ENCODE measurements around the gene HNRNPL.
"Not testable (repeated sequence)": the region's sequence is repeated elsewhere in the genome, so short reads cannot be mapped to it uniquely, and the experiment has no call there.

The HNRNPL gene

DNA sequence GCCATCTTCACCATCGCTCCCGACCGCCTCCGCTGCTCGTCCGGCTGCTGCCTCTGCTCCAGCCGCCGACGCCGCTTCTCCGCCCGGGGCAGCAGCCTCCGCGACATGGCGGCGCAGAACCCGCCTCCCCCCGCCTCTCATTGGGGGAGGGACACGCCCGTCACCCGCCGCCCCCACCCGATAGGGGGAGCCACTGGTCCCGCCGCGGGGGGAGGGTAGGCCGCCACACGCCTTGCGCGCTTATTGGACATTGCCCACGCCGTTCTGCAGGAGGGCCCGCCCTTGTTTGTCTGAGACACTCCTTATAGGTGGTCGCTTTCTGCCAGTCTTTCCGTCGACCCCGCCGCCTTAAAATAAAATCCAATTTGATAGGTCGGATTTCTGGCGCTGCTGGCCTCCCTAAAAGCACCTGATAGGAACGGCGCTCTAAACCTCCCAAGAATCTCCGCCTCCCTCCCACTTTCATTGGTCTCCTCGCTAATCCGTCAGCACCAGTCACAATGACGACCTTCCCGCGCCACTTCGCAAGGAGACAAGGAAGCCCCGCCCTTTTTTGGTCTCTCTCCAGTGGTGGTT, at the start of gene HNRNPL:
TSS of gene HNRNPL (minus strand) at position 127 of the 576 bp plus-strand sequence. CDS start at position 107, 20 bp downstream.
- H3K4me3 ChIP-seq (ENCODE audit: low read length), result peak within 1 kb of the TSS; percentile 93
- no peaks in the 10 kb centered on the region for H3K27me3 ChIP-seq (ENCODE audit: insufficient read depth, low read length)
- no peaks in the 10 kb centered on the region for H3K9me3 ChIP-seq (ENCODE audit: low read length)
- peaks cover 33% of the 10 kb centered on the region for H3K4me1 ChIP-seq (ENCODE audit: insufficient read depth, low read length)
- H3K36me3 ChIP-seq (ENCODE audit: insufficient read depth, low read length), result peaks cover 33% of the 10 kb centered on the region
- no peak within 1 kb of the TSS for H2AFZ ChIP-seq (ENCODE audit: low read depth, low read length)

GRCh38 chr19:38898788-38899446, 49.1 kb upstream of the HNRNPL start:
- peak overlapping the region; percentile 74 for H3K4me3 ChIP-seq (ENCODE audit: low read length)
- peaks cover 10% of the 10 kb centered on the region for H3K4me1 ChIP-seq (ENCODE audit: insufficient read depth, low read length)
- H2AFZ ChIP-seq (ENCODE audit: low read depth, low read length), result peak overlapping the region; percentile 69
- no peaks in the 10 kb centered on the region for H3K27me3 ChIP-seq (ENCODE audit: insufficient read depth, low read length)
- H3K36me3 ChIP-seq (ENCODE audit: insufficient read depth, low read length), result no peaks in the 10 kb centered on the region
- no peaks in the 10 kb centered on the region for H3K9me3 ChIP-seq (ENCODE audit: low read length)

DNA sequence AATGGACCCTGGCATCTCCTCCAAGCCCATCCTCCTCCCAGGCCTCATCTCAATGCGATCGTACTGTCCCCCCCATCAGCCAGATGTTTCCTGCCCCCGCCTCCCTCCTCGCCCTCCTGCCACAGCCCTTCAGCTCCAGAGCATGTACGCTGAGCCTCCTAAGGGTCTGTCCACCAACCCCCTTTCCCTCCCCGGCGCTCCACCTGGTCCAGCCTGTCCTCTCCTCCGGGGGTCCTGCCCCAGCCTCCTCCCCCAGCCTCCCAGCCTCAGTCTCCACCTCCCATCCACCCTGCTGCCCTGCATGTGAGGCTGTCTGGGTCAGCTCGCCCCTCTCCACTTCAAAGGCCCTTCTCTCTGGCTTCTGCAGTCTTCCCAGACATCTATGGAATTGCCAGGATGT, 45.2 kb upstream of the HNRNPL start:
- H2AFZ ChIP-seq (ENCODE audit: low read depth, low read length), result no peak overlapping the region
- H3K27me3 ChIP-seq (ENCODE audit: insufficient read depth, low read length), result no peaks in the 10 kb centered on the region
- no peak overlapping the region for H3K4me3 ChIP-seq (ENCODE audit: low read length)
- peaks cover 6% of the 10 kb centered on the region for H3K4me1 ChIP-seq (ENCODE audit: insufficient read depth, low read length)
- peaks cover 2% of the 10 kb centered on the region for H3K36me3 ChIP-seq (ENCODE audit: insufficient read depth, low read length)
- no peaks in the 10 kb centered on the region for H3K9me3 ChIP-seq (ENCODE audit: low read length)

- no peak overlapping the region for H3K4me3 ChIP-seq (ENCODE audit: low read length)
- H2AFZ ChIP-seq (ENCODE audit: low read depth, low read length), result no peak overlapping the region
- no peaks in the 10 kb centered on the region for H3K9me3 ChIP-seq (ENCODE audit: low read length)
- H3K4me1 ChIP-seq (ENCODE audit: insufficient read depth, low read length), result no peaks in the 10 kb centered on the region
- no peaks in the 10 kb centered on the region for H3K27me3 ChIP-seq (ENCODE audit: insufficient read depth, low read length)
- peaks cover 15% of the 10 kb centered on the region for H3K36me3 ChIP-seq (ENCODE audit: insufficient read depth, low read length)
Observed at GRCh38 chr19:38893341-38893771, 43.6 kb upstream of the HNRNPL start.

DNA sequence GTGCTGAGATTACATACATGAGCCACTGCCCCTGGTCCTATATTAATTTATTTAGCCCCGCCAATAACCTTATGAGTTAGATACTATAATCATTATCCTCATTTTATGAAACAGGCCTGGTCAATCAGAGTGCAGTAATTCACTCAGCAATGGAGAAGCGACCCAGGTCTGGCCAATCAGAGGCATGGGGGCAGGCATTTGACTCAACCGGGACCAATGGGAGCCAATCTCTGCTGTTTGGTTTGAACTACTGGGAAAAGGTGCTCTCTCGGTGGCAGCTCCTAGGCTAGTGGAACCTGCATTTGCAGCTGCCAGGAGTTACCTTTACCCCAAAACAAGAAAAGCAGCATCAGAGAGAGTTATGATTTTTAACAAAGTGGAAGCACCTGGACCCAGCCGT, 43.1 kb upstream of the HNRNPL start:
- H3K4me1 ChIP-seq (ENCODE audit: insufficient read depth, low read length), result no peaks in the 10 kb centered on the region
- no peaks in the 10 kb centered on the region for H3K9me3 ChIP-seq (ENCODE audit: low read length)
- no peak overlapping the region for H3K4me3 ChIP-seq (ENCODE audit: low read length)
- H3K36me3 ChIP-seq (ENCODE audit: insufficient read depth, low read length), result peaks cover 15% of the 10 kb centered on the region
- H3K27me3 ChIP-seq (ENCODE audit: insufficient read depth, low read length), result no peaks in the 10 kb centered on the region
- H2AFZ ChIP-seq (ENCODE audit: low read depth, low read length), result no peak overlapping the region

DNA sequence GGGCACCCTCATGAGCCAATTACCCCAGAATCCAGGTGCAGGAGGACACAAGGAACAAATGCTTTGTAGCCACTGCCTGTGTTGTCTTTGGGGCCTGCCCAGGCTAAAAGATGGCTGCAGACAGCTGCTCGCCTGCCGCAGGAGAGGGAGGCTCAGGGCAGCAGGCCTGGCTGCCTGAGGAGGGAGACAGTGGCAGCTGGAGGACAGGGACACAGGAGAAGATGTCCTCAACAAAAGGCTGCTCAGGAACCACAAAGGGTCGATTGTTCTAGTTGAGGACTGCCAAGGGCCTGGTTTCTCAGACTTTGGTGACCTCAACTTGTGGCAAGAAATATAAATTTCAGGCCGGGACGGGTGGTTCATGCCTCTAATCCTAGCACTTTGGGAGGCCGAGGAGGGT, 42.0 kb upstream of the HNRNPL start:
- no peaks in the 10 kb centered on the region for H3K9me3 ChIP-seq (ENCODE audit: low read length)
- no peaks in the 10 kb centered on the region for H3K27me3 ChIP-seq (ENCODE audit: insufficient read depth, low read length)
- H2AFZ ChIP-seq (ENCODE audit: low read depth, low read length), result no peak overlapping the region
- H3K4me1 ChIP-seq (ENCODE audit: insufficient read depth, low read length), result no peaks in the 10 kb centered on the region
- H3K4me3 ChIP-seq (ENCODE audit: low read length), result no peak overlapping the region
- H3K36me3 ChIP-seq (ENCODE audit: insufficient read depth, low read length), result peaks cover 15% of the 10 kb centered on the region

DNA sequence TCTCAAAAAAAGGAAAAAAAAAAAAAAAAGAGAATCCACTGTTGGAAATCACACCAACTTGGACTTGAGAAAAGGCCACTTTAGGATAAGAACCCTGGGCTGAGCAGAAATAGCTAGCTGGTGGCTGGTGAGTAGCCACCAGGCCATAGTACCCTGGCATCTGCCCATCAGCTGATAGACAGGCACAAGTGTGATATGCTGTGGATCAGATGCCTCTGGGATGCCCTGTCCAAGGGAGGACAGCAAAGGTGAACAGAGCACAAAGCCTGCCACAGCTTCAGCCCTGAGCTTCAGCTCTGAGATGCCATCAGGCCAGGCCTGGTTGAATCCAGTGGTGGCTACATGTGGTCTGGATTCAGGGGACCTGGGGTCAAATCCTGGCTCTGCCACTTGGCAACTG, 40.9 kb upstream of the HNRNPL start:
- Histone ChIP-seq H3K36me3 (ENCODE audit: insufficient read depth, low read length) (peaks cover 15% of the 10 kb centered on the region), H3K4me3 (ENCODE audit: low read length) (no peak overlapping the region), H3K4me1 (ENCODE audit: insufficient read depth, low read length) (no peaks in the 10 kb centered on the region), H2AFZ (ENCODE audit: low read depth, low read length) (no peak overlapping the region), H3K27me3 (ENCODE audit: insufficient read depth, low read length) (no peaks in the 10 kb centered on the region), H3K9me3 (ENCODE audit: low read length) (no peaks in the 10 kb centered on the region)

DNA sequence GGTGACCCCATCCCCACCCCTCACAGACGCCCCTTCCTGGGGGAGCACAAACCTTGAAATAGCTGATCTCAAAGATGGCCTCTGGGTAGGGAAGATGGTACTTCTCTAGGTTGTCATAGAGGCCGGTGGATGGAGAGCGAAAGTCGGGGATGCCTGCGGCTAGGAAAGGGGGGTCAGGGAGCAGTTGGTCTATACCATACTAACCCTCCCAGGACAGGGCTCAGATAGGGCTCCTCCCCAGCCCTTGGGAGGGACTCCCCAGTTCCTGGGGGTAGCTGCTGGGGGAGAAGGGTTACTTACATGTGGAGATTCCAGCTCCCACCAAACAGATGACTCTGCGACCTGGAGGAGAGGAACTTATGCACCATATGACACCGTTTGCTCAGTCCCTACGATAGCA, 40.0 kb upstream of the HNRNPL start:
- Histone ChIP-seq H3K4me1 (ENCODE audit: insufficient read depth, low read length) (no peaks in the 10 kb centered on the region), H3K27me3 (ENCODE audit: insufficient read depth, low read length) (no peaks in the 10 kb centered on the region), H3K9me3 (ENCODE audit: low read length) (no peaks in the 10 kb centered on the region)

DNA sequence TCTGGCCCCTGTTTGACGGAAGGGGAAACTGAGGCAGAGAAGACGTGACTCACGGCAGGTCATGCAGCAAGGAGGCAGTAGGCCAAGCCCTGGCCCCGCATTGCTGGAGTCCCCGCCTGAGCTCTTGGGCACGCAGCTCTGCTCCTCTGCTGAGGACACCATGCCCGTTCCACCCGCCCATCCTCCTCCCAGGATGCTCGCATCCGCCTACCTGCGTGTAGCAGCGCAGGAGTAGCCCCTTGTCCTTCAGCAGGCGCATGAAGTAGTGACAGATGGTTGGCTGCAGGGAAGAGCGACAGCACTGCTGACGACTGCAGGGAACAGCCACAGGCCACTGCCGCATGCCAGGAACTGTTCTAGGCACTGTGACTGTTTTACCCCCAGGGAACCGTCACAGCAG, 39.1 kb upstream of the HNRNPL start:
- Histone ChIP-seq H3K27me3 (ENCODE audit: insufficient read depth, low read length) (no peaks in the 10 kb centered on the region), H3K4me3 (ENCODE audit: low read length) (no peak overlapping the region), H2AFZ (ENCODE audit: low read depth, low read length) (no peak overlapping the region), H3K36me3 (ENCODE audit: insufficient read depth, low read length) (peaks cover 15% of the 10 kb centered on the region), H3K9me3 (ENCODE audit: low read length) (no peaks in the 10 kb centered on the region), H3K4me1 (ENCODE audit: insufficient read depth, low read length) (no peaks in the 10 kb centered on the region)

More for the DNA sequence above, 40.0 kb upstream of the HNRNPL start:
- H3K36me3 ChIP-seq (ENCODE audit: insufficient read depth, low read length), result peaks cover 15% of the 10 kb centered on the region
- no peak overlapping the region for H3K4me3 ChIP-seq (ENCODE audit: low read length)
- H2AFZ ChIP-seq (ENCODE audit: low read depth, low read length), result no peak overlapping the region

DNA sequence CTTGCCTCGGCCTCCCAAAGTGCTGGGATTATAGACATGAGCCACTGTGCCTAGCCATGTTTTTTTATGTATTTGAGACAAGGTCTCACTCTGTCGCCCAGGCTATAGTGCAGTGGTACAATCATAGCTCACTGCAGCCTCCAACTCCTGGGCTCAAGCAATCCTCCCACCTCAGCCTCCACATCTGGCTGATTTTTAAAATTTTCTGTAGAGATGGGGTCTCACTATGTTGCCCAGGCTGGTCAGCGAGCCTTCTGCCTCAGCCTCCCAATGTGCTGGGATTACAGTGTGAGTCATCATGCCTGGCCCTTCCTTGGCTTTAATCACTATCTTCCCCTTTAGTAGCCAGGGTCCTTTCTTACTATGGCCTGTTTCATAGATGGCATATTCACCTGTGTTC, 34.9 kb upstream of the HNRNPL start:
- H3K27me3 ChIP-seq (ENCODE audit: insufficient read depth, low read length); H3K4me3 ChIP-seq (ENCODE audit: low read length); H3K9me3 ChIP-seq (ENCODE audit: low read length); H3K4me1 ChIP-seq (ENCODE audit: insufficient read depth, low read length); H2AFZ ChIP-seq (ENCODE audit: low read depth, low read length); H3K36me3 ChIP-seq (ENCODE audit: insufficient read depth, low read length): not testable (repeated sequence)

- Histone ChIP-seq H3K4me3 (ENCODE audit: low read length) (no peak overlapping the region), H3K9me3 (ENCODE audit: low read length) (no peaks in the 10 kb centered on the region), H2AFZ (ENCODE audit: low read depth, low read length) (no peak overlapping the region), H3K27me3 (ENCODE audit: insufficient read depth, low read length) (no peaks in the 10 kb centered on the region), H3K36me3 (ENCODE audit: insufficient read depth, low read length) (peaks cover 3% of the 10 kb centered on the region), H3K4me1 (ENCODE audit: insufficient read depth, low read length) (no peaks in the 10 kb centered on the region)
Observed at GRCh38 chr19:38883286-38883685, 33.5 kb upstream of the HNRNPL start.

GRCh38 chr19:38880882-38881609, 31.3 kb upstream of the HNRNPL start:
- Histone ChIP-seq H3K9me3 (ENCODE audit: low read length) (no peaks in the 10 kb centered on the region), H3K27me3 (ENCODE audit: insufficient read depth, low read length) (no peaks in the 10 kb centered on the region), H2AFZ (ENCODE audit: low read depth, low read length) (no peak overlapping the region), H3K36me3 (ENCODE audit: insufficient read depth, low read length) (peaks cover 3% of the 10 kb centered on the region), H3K4me1 (ENCODE audit: insufficient read depth, low read length) (no peaks in the 10 kb centered on the region), H3K4me3 (ENCODE audit: low read length) (no peak overlapping the region)

GRCh38 chr19:38880076-38880881, 30.5 kb upstream of the HNRNPL start:
- Histone ChIP-seq H3K9me3 (ENCODE audit: low read length) (no peaks in the 10 kb centered on the region), H3K4me1 (ENCODE audit: insufficient read depth, low read length) (no peaks in the 10 kb centered on the region), H2AFZ (ENCODE audit: low read depth, low read length) (no peak overlapping the region), H3K27me3 (ENCODE audit: insufficient read depth, low read length) (no peaks in the 10 kb centered on the region), H3K36me3 (ENCODE audit: insufficient read depth, low read length) (peaks cover 3% of the 10 kb centered on the region), H3K4me3 (ENCODE audit: low read length) (no peak overlapping the region)
